Parathyroid adenoma (tissue), 2 donors: Measurements from ENCODE around the gene SYT2.
A peak's percentile ranks its signal among the peaks of the same experiment; 100 is the strongest.

Experiments used
- H2AFZ ChIP-seq: fragments of 300-600 bp; sonication (generic); one replicate; pipeline ENCODE4 v1.7.0; 2017; ENCODE audit warnings: antibody characterized with exemption, mild to moderate bottlenecking
- H3K27ac ChIP-seq: fragments of 300-600 bp; sonication (generic); one replicate; pipeline ENCODE4 v1.7.0; 2017
- H3K27me3 ChIP-seq: fragments of 300-600 bp; sonication (generic); one replicate; pipeline ENCODE4 v1.7.0; 2017; ENCODE audit warnings: low read length; ENCODE audit not compliant: control insufficient read depth, insufficient read depth
- H3K36me3 ChIP-seq: fragments of 300-600 bp; sonication (generic); one replicate; pipeline ENCODE4 v1.7.0; 2017; ENCODE audit warnings: low read length; ENCODE audit not compliant: control insufficient read depth, insufficient read depth
- H3K4me1 ChIP-seq: fragments of 300-600 bp; sonication (generic); one replicate; pipeline ENCODE4 v1.7.0; 2017; ENCODE audit warnings: control low read depth
- H3K4me2 ChIP-seq: fragments of 300-600 bp; sonication (generic); one replicate; pipeline ENCODE4 v1.7.0; 2017; ENCODE audit warnings: low read length
- H3K4me3 ChIP-seq: fragments of 300-600 bp; sonication (generic); one replicate; pipeline ENCODE4 v1.7.0; 2017; ENCODE audit warnings: low read depth, low read length
- H3K79me2 ChIP-seq: fragments of 300-600 bp; sonication (generic); one replicate; pipeline ENCODE4 v1.7.0; 2017; ENCODE audit warnings: control low read depth
- H3K9ac ChIP-seq: fragments of 300-600 bp; sonication (generic); one replicate; pipeline ENCODE4 v1.7.0; 2017; ENCODE audit warnings: mild to moderate bottlenecking
- H3K9me3 ChIP-seq: fragments of 300-600 bp; sonication (generic); one replicate; pipeline ENCODE4 v1.7.0; 2017; ENCODE audit warnings: low read length; ENCODE audit not compliant: control insufficient read depth
- TF ChIP-seq, protein P1 (sequence below): fragments of 300-600 bp; sonication (generic); IDR thresholded peaks from one replicate; pipeline ENCODE4 v1.7.0; 2017; ENCODE audit warnings: antibody characterized with exemption, mild to moderate bottlenecking
- donor health status: primary hyperparathyroidism.

Gene SYT2

DNA sequence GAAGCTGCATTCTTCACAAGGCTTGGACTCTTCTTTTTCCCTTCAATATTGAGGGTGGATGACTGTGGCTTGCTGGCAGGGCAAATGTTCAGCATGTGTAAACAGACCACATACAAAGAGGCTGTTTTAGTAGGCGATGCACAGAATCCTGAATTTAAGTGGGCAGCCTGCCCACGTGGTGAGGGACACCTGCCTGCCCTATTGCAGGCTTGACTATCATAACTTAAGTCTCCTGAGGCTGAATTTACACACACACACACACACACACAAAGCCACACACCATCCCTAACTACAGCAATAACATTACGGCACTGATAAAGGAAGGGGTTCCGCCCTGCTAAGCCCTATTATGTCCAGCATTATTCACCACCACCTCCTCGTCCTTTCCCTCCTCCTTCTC, 15.9 kb downstream of the SYT2 start:
- Histone ChIP-seq H3K9me3 (no peaks in the 10 kb centered on the region), H3K79me2 (no peaks in the 10 kb centered on the region), H3K4me1 (no peaks in the 10 kb centered on the region), H2AFZ (no peak overlapping the region), H3K36me3 (no peaks in the 10 kb centered on the region), H3K4me2 (no peak overlapping the region), H3K27ac (no peak overlapping the region), H3K27me3 (no peaks in the 10 kb centered on the region), H3K9ac (no peak overlapping the region), H3K4me3 (no peak overlapping the region)
- TF ChIP-seq, protein P1, sequence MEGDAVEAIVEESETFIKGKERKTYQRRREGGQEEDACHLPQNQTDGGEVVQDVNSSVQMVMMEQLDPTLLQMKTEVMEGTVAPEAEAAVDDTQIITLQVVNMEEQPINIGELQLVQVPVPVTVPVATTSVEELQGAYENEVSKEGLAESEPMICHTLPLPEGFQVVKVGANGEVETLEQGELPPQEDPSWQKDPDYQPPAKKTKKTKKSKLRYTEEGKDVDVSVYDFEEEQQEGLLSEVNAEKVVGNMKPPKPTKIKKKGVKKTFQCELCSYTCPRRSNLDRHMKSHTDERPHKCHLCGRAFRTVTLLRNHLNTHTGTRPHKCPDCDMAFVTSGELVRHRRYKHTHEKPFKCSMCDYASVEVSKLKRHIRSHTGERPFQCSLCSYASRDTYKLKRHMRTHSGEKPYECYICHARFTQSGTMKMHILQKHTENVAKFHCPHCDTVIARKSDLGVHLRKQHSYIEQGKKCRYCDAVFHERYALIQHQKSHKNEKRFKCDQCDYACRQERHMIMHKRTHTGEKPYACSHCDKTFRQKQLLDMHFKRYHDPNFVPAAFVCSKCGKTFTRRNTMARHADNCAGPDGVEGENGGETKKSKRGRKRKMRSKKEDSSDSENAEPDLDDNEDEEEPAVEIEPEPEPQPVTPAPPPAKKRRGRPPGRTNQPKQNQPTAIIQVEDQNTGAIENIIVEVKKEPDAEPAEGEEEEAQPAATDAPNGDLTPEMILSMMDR = no peak

DNA sequence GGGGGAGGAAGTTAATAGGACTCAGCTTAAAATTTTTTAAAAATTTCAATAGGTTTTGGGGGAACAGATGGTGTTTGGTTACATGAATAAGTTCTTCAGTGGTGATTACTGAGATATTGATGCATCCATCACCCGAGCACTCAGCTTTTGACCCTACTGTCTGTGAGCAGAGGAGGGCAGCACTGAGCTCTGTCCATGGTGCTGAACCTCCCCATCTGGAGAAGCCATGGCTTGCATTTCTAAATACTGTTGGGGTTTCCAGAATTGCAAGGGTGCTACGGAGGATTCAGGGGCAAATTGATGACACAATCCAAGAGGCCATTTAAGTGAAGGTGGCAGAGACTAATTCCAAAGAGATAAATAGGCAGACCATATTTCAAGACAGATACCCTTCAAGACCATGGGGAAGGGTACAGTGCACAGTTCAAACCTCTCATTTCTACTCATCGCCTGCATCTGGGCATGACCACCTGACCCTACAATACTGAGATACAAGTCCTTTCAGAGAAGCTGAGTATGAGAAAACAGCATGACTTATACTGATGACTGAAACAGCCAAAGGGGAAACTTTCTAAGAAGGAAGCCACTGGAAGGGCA, 17.2 kb downstream of the SYT2 start:
- Histone ChIP-seq H3K9ac (no peak overlapping the region), H3K36me3 (no peaks in the 10 kb centered on the region), H3K27ac (no peak overlapping the region), H2AFZ (no peak overlapping the region), H3K4me2 (no peak overlapping the region), H3K27me3 (no peaks in the 10 kb centered on the region), H3K9me3 (no peaks in the 10 kb centered on the region), H3K79me2 (no peaks in the 10 kb centered on the region), H3K4me1 (no peaks in the 10 kb centered on the region), H3K4me3 (no peak overlapping the region)
- TF ChIP-seq, protein P1 = peak; percentile 15

DNA sequence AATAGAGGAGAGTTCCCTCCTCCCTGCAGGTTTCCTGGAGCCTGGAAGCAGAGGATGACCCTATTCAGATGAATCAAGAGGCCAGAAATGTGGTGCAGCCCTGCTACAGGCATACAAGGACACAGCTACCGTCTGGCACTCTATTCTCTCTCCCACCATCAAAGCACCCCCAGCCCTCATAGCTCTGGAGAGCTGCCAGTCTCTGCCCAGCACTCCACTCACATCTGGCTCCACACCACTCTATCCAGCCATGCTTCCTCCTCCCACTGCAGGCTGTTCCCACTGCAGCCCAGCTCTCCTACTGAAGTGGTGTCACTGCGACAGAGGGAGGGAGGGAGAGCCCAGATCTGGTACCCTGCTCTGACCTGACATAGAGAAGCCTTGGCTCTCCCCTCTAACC, 18.4 kb downstream of the SYT2 start:
- Histone ChIP-seq H3K27ac (no peak overlapping the region), H3K79me2 (no peaks in the 10 kb centered on the region), H2AFZ (no peak overlapping the region), H3K4me1 (no peaks in the 10 kb centered on the region), H3K27me3 (no peaks in the 10 kb centered on the region), H3K4me3 (no peak overlapping the region), H3K9ac (no peak overlapping the region), H3K4me2 (no peak overlapping the region), H3K36me3 (no peaks in the 10 kb centered on the region), H3K9me3 (no peaks in the 10 kb centered on the region)
- TF ChIP-seq, protein P1 = no peak

DNA sequence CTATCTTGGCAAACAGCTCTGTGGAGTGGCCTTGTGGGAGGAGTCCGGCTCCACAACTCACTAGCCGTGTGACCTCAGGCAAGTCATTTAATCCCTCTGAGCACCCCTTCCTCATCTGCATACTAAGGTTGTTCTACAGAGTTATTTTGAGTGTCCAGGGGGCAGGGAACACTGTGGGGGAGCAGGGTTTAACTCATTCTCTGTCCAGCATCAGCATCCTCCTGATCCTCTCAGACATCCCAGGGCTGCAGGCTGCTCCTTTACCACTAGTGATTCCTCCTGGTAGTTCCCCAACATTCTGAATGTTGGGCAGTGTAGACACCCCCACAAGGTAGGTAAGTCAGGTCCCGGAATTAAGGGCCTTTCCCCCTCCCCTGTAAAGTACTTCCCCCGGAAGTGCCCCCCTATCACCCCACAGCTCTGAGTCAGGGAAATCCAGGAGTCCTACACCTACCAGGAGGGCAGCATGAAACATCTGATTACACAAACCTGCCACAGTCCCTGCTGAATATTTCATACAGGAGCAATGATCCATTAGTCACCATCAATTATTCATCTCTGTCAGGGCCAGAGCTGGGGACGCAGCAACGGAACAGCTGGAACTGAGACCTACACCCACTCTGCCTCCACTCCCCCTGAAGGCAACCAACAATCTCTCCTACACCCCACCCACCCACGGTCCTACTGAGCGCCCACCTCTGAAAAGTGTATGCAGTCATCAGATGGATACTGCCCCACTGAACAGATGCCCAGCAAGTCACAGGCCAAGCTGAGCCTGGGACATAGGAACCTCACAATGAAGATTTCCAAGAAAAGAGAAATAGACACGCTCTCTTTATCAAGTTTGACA, 20.5 kb downstream of the SYT2 start:
- no peak overlapping the region for H3K27ac ChIP-seq

More for the DNA sequence above, 20.5 kb downstream of the SYT2 start:
- no peaks in the 10 kb centered on the region for H3K4me1 ChIP-seq
- no peak overlapping the region for H3K9ac ChIP-seq
- H3K4me2 ChIP-seq = no peak overlapping the region
- no peaks in the 10 kb centered on the region for H3K36me3 ChIP-seq
- H3K9me3 ChIP-seq = no peaks in the 10 kb centered on the region
- no peaks in the 10 kb centered on the region for H3K79me2 ChIP-seq
- no peaks in the 10 kb centered on the region for H3K27me3 ChIP-seq
- TF ChIP-seq, protein P1 = no peak
- H2AFZ ChIP-seq = no peak overlapping the region
- no peak overlapping the region for H3K4me3 ChIP-seq
